HG03565 (cell line): Measurements from ENCODE around the gene EIF4G3.
A peak's percentile ranks its signal among the peaks of the same experiment; 100 is the strongest.

Experiments used
- ATAC-seq: cut with Tn5 transposase; IDR thresholded peaks from one replicate; pipeline ENCODE4 v1.9.1; 2021; ENCODE audit warnings: mild to moderate bottlenecking, moderate library complexity; ENCODE audit not compliant: unreplicated experiment

The EIF4G3 gene

GRCh38 chr1:20998826-20999225 lies 177.9 kb downstream of the EIF4G3 start:
- no peak for ATAC-seq

GRCh38 chr1:20997602-20998224 lies 179.0 kb downstream of the EIF4G3 start:
- no peak for ATAC-seq

- ATAC-seq: no peak
These were observed 180.1 kb downstream of the EIF4G3 start for GRCh38 chr1:20996554-20996953.

- no peak for ATAC-seq
These were observed 182.8 kb downstream of the EIF4G3 start for GRCh38 chr1:20993716-20994575.

GRCh38 chr1:20992322-20993056 lies 184.2 kb downstream of the EIF4G3 start:
- no peak for ATAC-seq

- ATAC-seq: no peak
These were observed 187.8 kb downstream of the EIF4G3 start for GRCh38 chr1:20988943-20989342.

- ATAC-seq: no peak
These were observed 188.6 kb downstream of the EIF4G3 start for GRCh38 chr1:20987831-20988825.

- ATAC-seq: no peak
These were observed 193.3 kb downstream of the EIF4G3 start for GRCh38 chr1:20983297-20983889.

- no peak for ATAC-seq
These were observed 194.4 kb downstream of the EIF4G3 start for GRCh38 chr1:20982316-20982715.

GRCh38 chr1:20981915-20982314 lies 194.8 kb downstream of the EIF4G3 start:
- ATAC-seq: no peak

- no peak for ATAC-seq
These were observed 196.6 kb downstream of the EIF4G3 start for GRCh38 chr1:20980051-20980450.

- no peak for ATAC-seq
These were observed 198.3 kb downstream of the EIF4G3 start for GRCh38 chr1:20978413-20978812.

- no peak for ATAC-seq
These were observed 201.0 kb downstream of the EIF4G3 start for GRCh38 chr1:20975668-20976067.

GRCh38 chr1:20974951-20975350 lies 201.7 kb downstream of the EIF4G3 start:
- no peak for ATAC-seq

- ATAC-seq: no peak
These were observed 202.6 kb downstream of the EIF4G3 start for GRCh38 chr1:20974069-20974468.

- ATAC-seq: no peak
These were observed 203.8 kb downstream of the EIF4G3 start for GRCh38 chr1:20972855-20973254.

- peak; percentile 63 for ATAC-seq
These were observed 211.9 kb downstream of the EIF4G3 start for GRCh38 chr1:20964540-20965484.

GRCh38 chr1:20962576-20963258 lies 214.0 kb downstream of the EIF4G3 start:
- ATAC-seq: no peak
